GM12874 (cell line): Measurements from ENCODE around the gene CRTAC1.

ENCODE experiments used
- TF ChIP-seq, protein P1 (sequence below): IDR thresholded peaks from 2 replicates; pipeline ENCODE4 v1.5.1; 2011; ENCODE audit warnings: low read depth, mild to moderate bottlenecking, control low read depth, low read length, moderate library complexity; ENCODE audit not compliant: insufficient read depth

Gene CRTAC1

DNA sequence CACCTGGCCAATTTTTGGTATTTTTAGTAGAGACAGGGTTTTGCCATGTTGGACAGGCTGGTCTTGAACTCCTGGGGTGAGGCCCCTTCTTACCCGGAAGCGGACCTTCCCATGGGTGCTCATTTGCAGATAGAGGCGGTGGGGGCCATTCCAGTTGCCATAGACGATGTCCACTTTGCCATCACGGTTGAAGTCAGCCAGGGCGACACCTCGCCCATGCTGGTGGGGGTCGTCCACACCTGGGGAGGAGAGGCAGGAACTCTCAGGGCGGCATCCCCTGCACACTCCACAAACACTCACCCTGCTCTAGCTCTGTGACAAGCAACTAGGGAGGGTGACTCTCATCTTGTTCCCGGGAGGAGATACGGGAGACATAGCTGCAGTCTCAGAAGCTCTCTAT is 125.8 kb downstream of the CRTAC1 start:
- TF ChIP-seq, protein P1, sequence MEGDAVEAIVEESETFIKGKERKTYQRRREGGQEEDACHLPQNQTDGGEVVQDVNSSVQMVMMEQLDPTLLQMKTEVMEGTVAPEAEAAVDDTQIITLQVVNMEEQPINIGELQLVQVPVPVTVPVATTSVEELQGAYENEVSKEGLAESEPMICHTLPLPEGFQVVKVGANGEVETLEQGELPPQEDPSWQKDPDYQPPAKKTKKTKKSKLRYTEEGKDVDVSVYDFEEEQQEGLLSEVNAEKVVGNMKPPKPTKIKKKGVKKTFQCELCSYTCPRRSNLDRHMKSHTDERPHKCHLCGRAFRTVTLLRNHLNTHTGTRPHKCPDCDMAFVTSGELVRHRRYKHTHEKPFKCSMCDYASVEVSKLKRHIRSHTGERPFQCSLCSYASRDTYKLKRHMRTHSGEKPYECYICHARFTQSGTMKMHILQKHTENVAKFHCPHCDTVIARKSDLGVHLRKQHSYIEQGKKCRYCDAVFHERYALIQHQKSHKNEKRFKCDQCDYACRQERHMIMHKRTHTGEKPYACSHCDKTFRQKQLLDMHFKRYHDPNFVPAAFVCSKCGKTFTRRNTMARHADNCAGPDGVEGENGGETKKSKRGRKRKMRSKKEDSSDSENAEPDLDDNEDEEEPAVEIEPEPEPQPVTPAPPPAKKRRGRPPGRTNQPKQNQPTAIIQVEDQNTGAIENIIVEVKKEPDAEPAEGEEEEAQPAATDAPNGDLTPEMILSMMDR, result no peak

DNA sequence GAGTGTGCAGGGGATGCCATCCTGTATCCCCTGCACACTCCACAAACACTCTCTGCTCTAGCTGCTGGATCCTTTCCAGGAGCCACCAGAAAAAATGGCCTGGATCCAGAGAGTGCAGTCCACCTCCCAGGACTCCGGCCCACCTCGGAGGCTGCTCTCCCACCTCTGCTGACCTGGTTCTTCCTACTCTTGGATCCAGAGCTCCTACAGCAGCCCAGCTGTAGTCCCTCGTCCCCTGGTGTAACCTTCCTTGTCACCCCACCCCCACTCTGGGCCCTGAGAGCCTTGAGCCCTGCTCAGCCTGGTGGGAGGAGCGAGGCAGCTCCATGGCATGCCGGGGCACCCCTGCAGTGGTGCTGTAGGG is 126.4 kb downstream of the CRTAC1 start:
- TF ChIP-seq, protein P1, result no peak

DNA sequence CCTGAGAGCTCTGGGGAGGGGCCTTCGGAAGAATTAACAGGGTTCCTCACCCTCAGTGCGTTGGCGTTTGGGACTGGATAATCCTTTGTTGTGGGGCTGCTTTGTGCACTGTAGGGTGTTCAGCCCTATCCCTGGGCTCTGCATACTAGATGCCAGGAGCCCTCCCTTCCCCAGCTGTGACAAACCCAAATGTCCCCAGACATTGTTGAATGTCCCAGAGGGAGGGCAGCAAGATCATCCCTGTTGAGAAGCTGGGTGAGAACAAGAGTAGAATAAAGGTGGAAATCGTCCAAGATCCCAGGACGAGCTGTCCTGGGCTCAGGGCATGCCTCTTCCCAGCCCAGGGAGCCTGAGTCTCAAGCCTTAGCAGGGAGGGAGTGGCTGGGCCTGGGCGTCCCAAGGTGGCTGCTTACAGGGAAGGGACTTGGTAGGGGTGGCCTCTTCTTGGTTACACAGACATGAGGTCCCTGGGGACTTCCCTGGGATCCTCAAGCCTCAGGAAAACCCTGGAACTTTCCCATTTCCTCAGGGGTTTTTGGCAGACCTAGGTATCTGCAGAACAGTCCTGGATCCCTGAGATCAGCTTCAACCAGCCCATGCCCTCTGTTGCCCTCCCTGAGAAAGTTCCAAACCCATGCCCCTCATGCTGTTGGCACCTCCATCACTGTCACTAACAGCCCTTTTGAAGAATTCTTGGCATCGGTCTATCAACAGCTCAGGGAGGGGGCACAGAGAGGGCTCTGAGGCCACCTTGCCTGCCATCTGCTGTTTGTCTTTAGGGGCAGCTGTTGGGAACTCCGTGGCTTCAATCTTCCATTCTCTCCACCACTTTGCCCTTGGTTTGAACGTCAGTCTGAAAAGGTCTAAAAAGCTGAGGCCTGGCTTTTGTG is 127.0 kb downstream of the CRTAC1 start:
- TF ChIP-seq, protein P1, result no peak

DNA sequence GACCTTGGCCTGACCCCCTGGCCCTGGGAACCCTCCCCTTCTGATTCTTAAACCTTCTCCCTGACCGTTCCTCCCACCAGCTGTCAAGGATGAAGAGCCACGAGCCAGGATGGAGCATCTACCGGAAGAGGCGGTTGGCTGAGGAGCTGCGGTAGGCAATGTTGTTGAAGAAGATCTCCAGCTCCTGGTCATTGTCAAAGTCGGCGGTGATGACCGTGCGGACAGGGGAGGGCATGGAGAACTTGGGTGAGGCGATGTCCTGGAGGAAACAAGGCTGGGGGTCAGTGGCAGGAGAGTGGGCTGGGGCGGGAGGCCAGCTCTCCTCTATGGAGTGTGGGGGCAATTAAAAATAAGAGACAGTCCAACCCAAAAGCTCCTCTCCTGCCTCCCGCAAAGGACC is 129.0 kb downstream of the CRTAC1 start:
- TF ChIP-seq, protein P1, result no peak

DNA sequence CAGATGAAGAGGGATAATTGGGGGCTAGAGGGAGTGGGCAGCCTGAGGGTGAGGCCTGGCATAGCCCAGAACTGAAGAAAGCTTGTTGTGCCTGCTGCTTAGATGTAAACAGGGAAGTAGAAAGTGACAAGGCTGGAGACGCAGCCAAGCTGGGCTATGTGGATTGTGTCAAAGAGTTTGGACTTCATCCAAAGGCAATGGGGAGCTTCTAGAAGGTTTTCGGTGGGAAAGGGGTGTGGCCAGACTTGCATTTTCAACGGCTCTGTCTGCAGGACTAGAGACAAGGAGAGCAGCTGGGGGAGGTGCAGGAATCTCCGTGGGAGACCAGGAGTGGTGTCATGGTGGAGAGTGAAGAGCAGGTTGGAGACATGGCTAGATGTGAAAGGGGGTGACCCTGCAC is 132.0 kb downstream of the CRTAC1 start:
- TF ChIP-seq, protein P1, result no peak

DNA sequence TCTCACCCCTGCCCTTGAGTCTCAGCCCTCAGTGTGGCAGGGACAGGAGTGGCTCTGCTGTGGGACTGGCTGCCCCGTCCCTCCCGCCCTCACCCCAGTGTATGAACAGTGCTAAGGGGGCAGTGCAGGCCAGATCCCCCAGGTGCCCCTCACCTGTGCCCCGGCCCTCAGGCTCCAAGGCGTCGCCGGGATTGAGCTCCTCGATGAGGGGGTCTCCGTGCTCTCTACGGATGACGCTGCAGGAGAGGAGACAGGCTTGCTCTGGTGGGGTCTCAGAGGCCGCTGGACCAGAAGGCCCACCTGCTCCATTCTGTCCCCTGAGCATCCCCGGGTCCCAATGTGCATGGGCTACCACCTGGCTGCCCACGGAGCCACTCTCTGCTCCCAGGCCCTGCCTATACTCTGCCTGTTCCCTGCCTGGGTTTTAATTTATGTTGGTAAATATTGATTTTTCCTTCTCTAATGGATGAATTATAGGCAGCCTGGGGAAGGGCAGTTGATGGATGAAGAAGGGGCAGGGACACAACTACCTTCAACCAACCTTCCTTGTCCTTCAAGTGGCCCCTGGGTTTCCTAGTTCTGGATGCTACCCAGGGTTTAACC is 133.6 kb downstream of the CRTAC1 start:
- TF ChIP-seq, protein P1, result no peak

DNA sequence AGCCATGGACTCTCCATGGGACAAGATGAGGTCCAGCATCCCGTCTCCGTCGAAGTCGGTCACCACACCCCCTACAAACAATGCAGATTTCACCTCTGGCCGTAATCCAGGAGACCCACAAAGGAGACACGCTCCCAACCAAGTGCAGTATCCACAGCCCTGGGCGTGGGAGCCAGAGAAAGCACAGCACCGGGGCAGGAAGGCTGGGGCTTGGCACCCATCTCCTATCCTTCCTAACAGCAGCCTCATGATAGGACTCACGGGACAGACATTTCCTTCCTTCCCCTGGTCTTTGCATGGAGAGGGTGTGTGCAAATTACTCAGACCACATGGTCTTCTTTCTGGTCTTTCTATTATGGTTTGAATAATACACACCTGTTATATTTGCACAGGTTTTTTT is 134.5 kb downstream of the CRTAC1 start:
- TF ChIP-seq, protein P1, result no peak
